Stimulated activated CD8-positive, alpha-beta memory T cell treated with anti-CD3 and anti-CD28 coated beads, Interleukin-4, amount 100 ng/mL, for 4 hours (primary cell): ENCODE measurements around the gene PPP2R1B.

Experiments used
- DNase-seq, 2 donors: peaks; one replicate each; pipeline ENCODE4 v3.0.0-alpha.2; 2020; ENCODE audit warnings: low read depth in 2 of 2, low spot score in 1 of 2

Gene PPP2R1B

GRCh38 chr11:111749646-111750045 is 16.5 kb downstream of the PPP2R1B start:
- DNase-seq: no peak

- no peak for DNase-seq
Observed at GRCh38 chr11:111748035-111748804, 18.0 kb downstream of the PPP2R1B start.

- DNase-seq: no peak
Observed at GRCh38 chr11:111745719-111746504, 20.3 kb downstream of the PPP2R1B start.

- DNase-seq: no peak
Observed at GRCh38 chr11:111743700-111744099, 22.5 kb downstream of the PPP2R1B start.

GRCh38 chr11:111741751-111742150 is 24.4 kb downstream of the PPP2R1B start:
- no peak for DNase-seq

GRCh38 chr11:111739299-111739698 is 26.9 kb downstream of the PPP2R1B start:
- DNase-seq: no peak

GRCh38 chr11:111737444-111738210 is 28.6 kb downstream of the PPP2R1B start:
- DNase-seq: no peak

- DNase-seq: no peak
Observed at GRCh38 chr11:111736621-111737443, 29.4 kb downstream of the PPP2R1B start.

- DNase-seq: no peak
Observed at GRCh38 chr11:111736181-111736590, 30.0 kb downstream of the PPP2R1B start.

GRCh38 chr11:111735262-111736116 is 30.7 kb downstream of the PPP2R1B start:
- DNase-seq: no peak

GRCh38 chr11:111734954-111735261 is 31.3 kb downstream of the PPP2R1B start:
- DNase-seq: no peak

- no peak for DNase-seq
Observed at GRCh38 chr11:111734101-111734953, 31.9 kb downstream of the PPP2R1B start.

GRCh38 chr11:111733611-111734088 is 32.5 kb downstream of the PPP2R1B start:
- no peak for DNase-seq

GRCh38 chr11:111733016-111733415 is 33.2 kb downstream of the PPP2R1B start:
- no peak for DNase-seq

- no peak for DNase-seq
Observed at GRCh38 chr11:111731821-111732220, 34.4 kb downstream of the PPP2R1B start.

GRCh38 chr11:111730871-111731591 is 35.2 kb downstream of the PPP2R1B start:
- DNase-seq: no peak

- DNase-seq: no peak
Observed at GRCh38 chr11:111729831-111730311, 36.3 kb downstream of the PPP2R1B start.
